Lower lobe of right lung (tissue), 2 donors: ENCODE data around the gene RAB8A. TPM values are rescaled to one million over a fixed set of nuclear protein-coding genes. Genes with fewer than 3 reads are reported as not detected.
A peak's percentile ranks its signal among the peaks of the same experiment; 100 is the strongest.

ENCODE experiments used
- ATAC-seq, 2 donors: fragments of 200-7000 bp; cut with Tn5 transposase; one replicate each; pipeline ENCODE4 v1.9.1; 2020 to 2022; ENCODE audit warnings: mild to moderate bottlenecking in 2 of 2, moderate library complexity in 2 of 2
- DNase-seq: peaks from one replicate; pipeline ENCODE4 v3.0.0-alpha.2; 2020
- H3K27ac ChIP-seq: fragments of 200-600 bp; one replicate; pipeline ENCODE4 v1.8.0; 2022
- H3K27me3 ChIP-seq: fragments of 200-600 bp; one replicate; pipeline ENCODE4 v1.8.0; 2022; ENCODE audit warnings: low read depth
- H3K36me3 ChIP-seq: fragments of 200-600 bp; one replicate; pipeline ENCODE4 v1.8.0; 2022; ENCODE audit warnings: mild to moderate bottlenecking
- H3K4me1 ChIP-seq: fragments of 200-600 bp; one replicate; pipeline ENCODE4 v1.8.0; 2022
- H3K4me3 ChIP-seq: fragments of 200-600 bp; one replicate; pipeline ENCODE4 v1.8.0; 2022; ENCODE audit warnings: mild to moderate bottlenecking
- H3K9me3 ChIP-seq: fragments of 200-600 bp; one replicate; pipeline ENCODE4 v1.8.0; 2022
- CTCF ChIP-seq: fragments of 200-600 bp; IDR thresholded peaks from one replicate; pipeline ENCODE4 v1.8.0; 2022; ENCODE audit warnings: antibody characterized with exemption, mild to moderate bottlenecking
- intact Hi-C: fragments of 100-400 bp; cut with DNase I; formaldehyde crosslinking; loops from one replicate; pipeline ENCODE4 v1.11.0; 2022
- long read RNA-seq: library from polyadenylated mRNA; unstranded; transcript quantifications from one replicate; pipeline ENCODE4 v2.0.0, GENCODE V29; 2021
- total RNA-seq: library from RNA; stranded (reverse); fragmentation: NEBNext Ultra II Directional; extraction: Animal tissue kit (Norgen Biotek cat#: 25700); gene quantifications from one replicate; pipeline ENCODE4 v1.2.1, GENCODE V29; 2021
- donor health status: DM: no; HTN: yes; CAD: no; lungs with severe emphysema.

RAB8A gene
- 110 TPM for total RNA-seq
- long read RNA-seq, transcript RAB8A-201 (8 exons, 2,827 nt) = major isoform, 261 of 281 reads
- long read RNA-seq, partial matches to known transcripts = 8 of 281 reads
- long read RNA-seq, other reads (novel, unspliced or antisense) = 9 of 281 reads

- intact Hi-C loops = no loop called here
- H3K27me3 ChIP-seq = no peaks in the 10 kb centered on the region
- peak within 1 kb of the TSS; percentile 92 for H3K27ac ChIP-seq
- peaks cover 11% of the 10 kb centered on the region for H3K36me3 ChIP-seq
- H3K4me3 ChIP-seq = peak within 1 kb of the TSS; percentile 91
- peak; percentile 94 for TF ChIP-seq CTCF
- peaks cover 49% of the 10 kb centered on the region for H3K4me1 ChIP-seq
- no peaks in the 10 kb centered on the region for H3K9me3 ChIP-seq
- ATAC-seq (peak; percentile 96 to 98), DNase-seq (peak; percentile 99)
Observed at GRCh38 chr19:16111160-16111908, at the start of gene RAB8A. TSS of gene RAB8A (plus strand) at chr19:16111889. CDS start at chr19:16111902, 13 bp downstream.

GRCh38 chr19:16061943-16062342, 49.7 kb upstream of the RAB8A start:
- Histone ChIP-seq H3K4me1 (peaks cover under 1% of the 10 kb centered on the region), H3K36me3 (no peaks in the 10 kb centered on the region), H3K9me3 (no peaks in the 10 kb centered on the region), H3K27me3 (no peaks in the 10 kb centered on the region), H3K4me3 (no peak overlapping the region), H3K27ac (no peak overlapping the region)
- DNase-seq (no peak), ATAC-seq (no peak)
- TF ChIP-seq CTCF = no peak
- intact Hi-C loops = no loop called here

GRCh38 chr19:16062789-16063188, 48.9 kb upstream of the RAB8A start:
- DNase-seq = peak; percentile 75
- no peak overlapping the region for H3K4me3 ChIP-seq
- H3K27ac ChIP-seq = no peak overlapping the region
- ATAC-seq = peak; percentile 51 to 81
- no peaks in the 10 kb centered on the region for H3K27me3 ChIP-seq
- H3K4me1 ChIP-seq = peaks cover 9% of the 10 kb centered on the region
- no peaks in the 10 kb centered on the region for H3K9me3 ChIP-seq
- TF ChIP-seq CTCF = peak; percentile 88
- no peaks in the 10 kb centered on the region for H3K36me3 ChIP-seq
- intact Hi-C loops = no loop called here

GRCh38 chr19:16064209-16064889, 47.3 kb upstream of the RAB8A start:
- intact Hi-C loops = no loop called here
- Histone ChIP-seq H3K4me3 (no peak overlapping the region), H3K36me3 (no peaks in the 10 kb centered on the region), H3K27ac (no peak overlapping the region), H3K27me3 (no peaks in the 10 kb centered on the region), H3K4me1 (peaks cover 9% of the 10 kb centered on the region), H3K9me3 (no peaks in the 10 kb centered on the region)
- no peak for TF ChIP-seq CTCF
- DNase-seq (peak; percentile 25), ATAC-seq (no peak)

- Histone ChIP-seq H3K27me3 (no peaks in the 10 kb centered on the region), H3K4me3 (peak overlapping the region; percentile 40), H3K36me3 (no peaks in the 10 kb centered on the region), H3K4me1 (peaks cover 31% of the 10 kb centered on the region), H3K27ac (peak overlapping the region; percentile 67), H3K9me3 (no peaks in the 10 kb centered on the region)
- DNase-seq (peak; percentile 49), ATAC-seq (peak; percentile 0 to 28)
- intact Hi-C loops = no loop called here
- peak; percentile 44 for TF ChIP-seq CTCF
Observed at GRCh38 chr19:16066611-16067104, 45.0 kb upstream of the RAB8A start.
